ENCODE data around the gene CRYBB3. TPM values are rescaled to one million over a fixed set of nuclear protein-coding genes. Genes with fewer than 3 reads are reported as not detected.

The CRYBB3 gene
- total RNA-seq, 1 experiment from 2014 or later, result 0.46 TPM

Small RNA genes lying within 50 kb of the gene (small RNA-seq; reads per million reads assigned to genes)
- gene Z99916.2, result not detected

Other genes with a start within 250 kb of the CRYBB3 start
- 9.0 and 11.2 TPM in 2 replicates for gene KIAA1671, start 247.1 kb upstream of the CRYBB3 start, total RNA-seq (2014; rRNA removed; shearing (Covaris generic))
- gene CRYBB2, start 19.8 kb downstream of the CRYBB3 start, total RNA-seq (2014; rRNA removed; shearing (Covaris generic)), result not detected in 2 replicates

All from HT-29 (cell line).